GM12864 (cell line): ENCODE measurements around the gene NECTIN1.

Experiments used
- DNase-seq: peaks from one replicate; pipeline ENCODE4 v3.0.0-alpha.2; 2011; ENCODE audit warnings: low read depth
- H3K4me3 ChIP-seq: 2 replicates; pipeline ENCODE4 v1.5.1; 2011; ENCODE audit warnings: mild to moderate bottlenecking, low read depth, low read length, control low read depth
- CTCF ChIP-seq: IDR thresholded peaks from 2 replicates; pipeline ENCODE4 v1.5.1; 2011; ENCODE audit warnings: low read depth, mild to moderate bottlenecking, moderate library complexity, low read length, control low read depth, inconsistent platforms; ENCODE audit errors: missing control alignments

Gene NECTIN1

DNA sequence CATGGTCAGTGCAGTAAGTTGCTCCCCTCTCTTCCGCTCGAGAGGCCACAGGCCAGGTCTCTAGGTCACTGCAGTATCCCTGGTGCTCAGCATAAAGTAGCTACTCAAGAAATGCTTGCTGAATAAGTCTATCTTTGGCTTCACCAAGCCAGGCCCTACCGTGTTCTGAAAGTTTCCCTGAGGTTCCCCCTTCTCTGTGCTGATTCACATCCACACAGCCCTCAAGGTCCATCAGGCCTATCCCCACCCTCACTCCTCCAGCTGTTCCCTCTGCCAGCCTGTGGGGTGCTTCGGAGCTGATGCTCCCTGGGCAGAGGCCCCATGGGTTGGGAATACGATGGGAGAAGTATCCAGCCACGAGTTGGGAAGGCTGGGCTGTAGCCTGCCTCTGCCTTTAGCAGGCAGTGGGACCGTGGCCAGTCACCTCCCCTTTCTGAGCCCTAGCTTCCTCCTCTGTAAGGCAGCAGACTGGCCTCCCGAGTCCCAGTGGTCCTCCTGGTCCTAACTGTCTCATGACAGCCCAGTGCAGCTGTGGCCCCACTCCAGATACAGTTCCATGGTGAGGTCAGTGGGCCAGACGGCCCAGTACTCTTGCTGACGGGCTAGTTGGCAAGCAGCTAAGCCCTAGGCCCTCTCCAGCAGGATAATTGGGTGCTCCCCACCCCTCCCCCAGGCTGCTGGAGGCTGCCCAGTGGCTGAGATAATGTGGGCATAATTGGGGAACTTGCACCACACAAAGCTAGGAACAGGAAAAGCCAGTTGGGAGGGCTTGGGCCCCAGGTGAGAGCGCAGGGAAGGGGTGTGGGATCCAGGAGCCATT is 48.2 kb downstream of the NECTIN1 start:
- no peak for TF ChIP-seq CTCF
- no peak overlapping the region for H3K4me3 ChIP-seq
- no peak for DNase-seq

GRCh38 chr11:119679346-119679745 is 49.7 kb downstream of the NECTIN1 start:
- H3K4me3 ChIP-seq: no peak overlapping the region
- no peak for DNase-seq
- TF ChIP-seq CTCF: no peak

DNA sequence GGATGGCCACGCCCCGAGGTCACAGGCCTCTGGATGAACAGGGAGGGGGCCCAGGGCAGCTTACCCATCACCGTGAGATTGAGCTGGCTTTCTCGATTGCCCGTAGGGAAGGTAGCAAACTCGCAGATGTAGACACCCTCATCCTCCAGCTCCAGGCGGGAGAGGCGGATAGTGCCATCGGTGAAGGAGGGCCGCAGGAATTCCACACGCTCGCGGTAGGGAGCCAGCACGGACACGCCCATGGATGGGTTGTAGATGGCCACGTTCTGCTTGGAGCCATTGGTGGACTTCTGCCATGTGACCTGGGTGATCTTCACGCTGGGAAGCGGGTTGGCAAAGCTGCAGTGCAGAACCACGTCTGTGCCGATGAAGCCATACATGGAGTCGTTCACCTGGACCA is 50.6 kb downstream of the NECTIN1 start:
- DNase-seq: no peak
- TF ChIP-seq CTCF: no peak

DNA sequence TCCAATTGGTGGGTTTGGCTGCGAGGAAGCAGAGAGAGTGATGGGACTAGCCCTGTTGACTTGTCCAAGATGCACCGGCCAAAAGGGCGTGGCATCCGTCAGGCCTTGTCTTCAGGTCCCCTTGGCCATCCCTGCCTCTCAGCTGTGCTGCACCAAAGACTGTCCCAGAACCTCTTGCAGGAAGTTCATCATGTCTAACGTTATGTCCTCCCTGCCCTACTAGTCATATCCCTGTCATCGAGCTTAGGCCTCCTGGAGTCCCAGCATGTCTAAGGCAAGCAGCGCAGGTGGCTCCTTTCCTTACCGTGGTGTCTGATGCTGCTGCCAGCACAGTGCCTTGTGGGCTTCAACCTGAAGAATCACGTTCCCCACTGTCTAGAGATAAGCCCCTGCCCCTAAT is 51.2 kb downstream of the NECTIN1 start:
- no peak for DNase-seq
- TF ChIP-seq CTCF: no peak
- H3K4me3 ChIP-seq: no peak overlapping the region

More for the DNA sequence above, 50.6 kb downstream of the NECTIN1 start:
- no peak overlapping the region for H3K4me3 ChIP-seq

DNA sequence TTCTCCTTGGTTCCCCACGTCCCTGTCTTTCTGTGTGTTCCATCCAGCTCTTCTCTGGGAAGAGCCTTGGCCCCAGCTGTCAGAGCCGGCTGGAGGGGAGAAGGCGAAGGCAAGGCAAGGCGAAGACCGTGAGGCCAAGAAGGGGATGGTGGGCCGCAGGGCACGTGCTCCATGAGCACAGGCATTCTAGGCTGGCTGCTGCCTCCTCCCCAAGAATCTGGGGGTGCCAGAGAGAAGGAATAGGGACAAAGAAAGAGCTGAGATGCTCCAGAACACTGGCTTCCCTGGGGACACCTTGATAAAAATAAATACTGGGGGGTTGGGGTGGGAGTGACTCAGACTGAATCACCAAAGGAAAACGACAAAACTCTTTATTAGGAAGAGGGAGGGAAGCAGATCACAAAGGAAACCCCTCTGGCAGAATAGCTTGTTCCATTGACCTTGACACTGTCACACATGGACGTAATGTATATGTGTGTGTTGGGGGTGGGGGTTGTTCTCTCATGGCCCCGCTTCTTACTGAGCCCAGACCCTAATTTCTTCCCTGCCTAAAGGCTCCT is 52.5 kb downstream of the NECTIN1 start:
- no peak overlapping the region for H3K4me3 ChIP-seq
- no peak for TF ChIP-seq CTCF
- no peak for DNase-seq

DNA sequence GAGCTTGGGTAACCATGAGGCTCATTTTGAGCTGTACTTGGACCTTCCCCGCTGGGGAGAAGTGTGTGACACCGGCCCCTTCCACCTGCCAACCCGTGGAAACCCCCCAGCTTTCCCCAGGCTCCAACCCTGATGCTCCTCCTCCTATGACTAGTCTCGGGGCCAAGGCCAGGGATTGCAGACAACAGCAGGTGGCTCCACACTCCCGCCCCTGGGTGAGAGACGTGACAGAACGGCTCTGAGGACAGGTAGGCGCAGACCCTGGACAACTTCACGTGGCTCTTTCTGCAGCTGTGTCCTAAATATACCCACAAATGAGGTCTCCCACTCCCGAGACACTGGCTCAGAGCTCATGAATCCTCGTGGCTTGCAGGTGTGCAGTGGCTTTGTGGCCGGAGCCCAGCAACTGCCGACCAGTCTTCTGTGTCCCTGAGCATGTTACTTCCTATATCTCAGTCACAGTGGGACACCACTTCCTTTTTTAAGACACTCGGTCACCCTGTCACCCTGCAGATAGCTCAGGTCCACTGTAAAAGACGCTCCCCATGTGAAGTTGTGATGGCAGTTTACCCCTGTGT is 55.2 kb downstream of the NECTIN1 start:
- peak; percentile 54 for TF ChIP-seq CTCF
- peak; percentile 65 for DNase-seq
- no peak overlapping the region; the same call in 1 of the 2 replicates for H3K4me3 ChIP-seq
